GM18498 (cell line): ENCODE data around the gene C1orf21.

ENCODE experiments used
- ATAC-seq: cut with Tn5 transposase; IDR thresholded peaks from one replicate; pipeline ENCODE4 v1.9.1; 2021; ENCODE audit warnings: mild to moderate bottlenecking, moderate library complexity; ENCODE audit not compliant: unreplicated experiment

Gene C1orf21

DNA sequence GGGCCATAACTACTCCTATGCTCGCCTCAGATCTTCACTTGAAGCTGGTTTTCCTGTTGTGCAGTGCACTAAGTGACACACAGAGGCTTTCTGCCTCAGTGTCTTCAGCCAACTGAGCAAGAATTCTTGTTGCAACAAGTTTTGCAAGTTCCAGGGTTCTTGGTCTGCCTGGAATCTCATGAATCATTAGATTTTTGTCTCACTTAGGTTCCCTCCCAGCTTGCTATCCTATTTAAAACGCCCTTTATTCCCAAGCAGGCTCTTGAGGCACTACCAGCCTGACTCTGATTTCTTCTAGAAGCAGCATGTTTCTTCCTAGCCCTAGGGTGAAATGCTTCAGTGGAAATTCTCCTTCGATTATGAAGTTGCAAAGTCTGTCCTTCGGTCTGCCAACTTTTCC lies 158.8 kb downstream of the C1orf21 start:
- no peak for ATAC-seq

- no peak for ATAC-seq
Observed at GRCh38 chr1:184552446-184552845, 165.6 kb downstream of the C1orf21 start.

DNA sequence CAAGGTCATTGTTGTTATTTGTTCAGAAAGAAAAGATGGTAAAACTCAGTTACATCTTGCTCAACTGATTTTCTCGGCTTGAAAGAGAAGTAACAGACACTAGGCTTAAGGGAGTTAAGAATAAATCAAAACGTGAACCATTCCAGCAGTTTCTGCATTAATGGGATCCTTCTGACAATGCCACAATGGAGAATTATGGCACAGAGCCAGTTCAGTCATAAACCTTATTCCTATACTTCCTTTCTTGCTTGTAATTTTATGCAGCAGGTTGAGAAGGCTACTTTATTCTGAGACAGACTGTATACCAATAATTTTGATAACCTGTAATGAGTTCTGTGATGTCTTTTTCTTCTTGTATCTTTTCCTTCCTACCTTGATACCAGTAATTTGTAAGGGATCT lies 167.0 kb downstream of the C1orf21 start:
- no peak for ATAC-seq

DNA sequence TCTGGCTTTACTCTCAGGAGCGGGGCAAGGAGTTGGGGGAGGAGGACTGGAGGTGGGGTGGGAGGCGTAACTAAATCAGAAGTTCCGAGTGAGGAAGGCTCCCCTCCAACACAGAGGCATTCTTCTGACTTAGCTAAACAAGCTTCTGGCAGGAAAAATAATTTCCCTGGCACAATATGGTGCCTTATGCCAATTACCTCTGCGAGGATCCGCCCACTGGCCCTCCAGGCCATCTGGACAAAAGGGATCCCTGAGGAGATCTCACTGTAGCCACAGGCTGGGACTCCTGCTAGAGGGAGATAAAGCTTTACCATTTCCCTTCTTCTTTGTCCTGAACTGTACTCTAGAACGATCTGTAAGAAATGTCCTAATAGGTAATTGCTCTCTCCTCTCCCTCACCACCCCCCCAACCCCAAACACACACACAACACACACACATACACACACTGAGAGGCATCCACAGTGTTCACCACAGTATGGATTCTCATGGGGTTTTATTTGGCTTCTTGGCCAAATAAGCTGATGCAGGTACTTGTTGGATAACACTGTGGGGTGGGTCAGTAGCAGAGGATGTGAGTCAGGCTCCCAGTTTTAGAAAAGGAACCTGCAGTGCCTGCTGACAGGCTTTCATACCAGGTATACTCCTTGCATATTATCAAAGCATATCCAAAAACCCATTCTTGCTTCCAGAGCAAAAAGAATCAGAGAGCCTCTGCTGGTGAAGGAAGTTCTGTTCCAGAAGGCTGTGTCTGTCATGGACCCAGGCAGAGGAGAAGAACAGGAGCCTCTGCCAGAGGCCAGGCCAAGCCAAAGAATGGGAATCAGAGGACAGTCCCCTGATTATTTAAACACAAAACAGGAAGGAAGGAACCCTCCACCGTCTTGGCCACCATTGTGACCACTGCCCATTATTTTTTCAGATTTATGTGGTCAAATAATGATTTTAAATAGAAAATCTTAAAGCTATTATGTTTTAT lies 169.1 kb downstream of the C1orf21 start:
- no peak for ATAC-seq

- ATAC-seq = no peak
Observed at GRCh38 chr1:184556665-184557064, 169.8 kb downstream of the C1orf21 start.

DNA sequence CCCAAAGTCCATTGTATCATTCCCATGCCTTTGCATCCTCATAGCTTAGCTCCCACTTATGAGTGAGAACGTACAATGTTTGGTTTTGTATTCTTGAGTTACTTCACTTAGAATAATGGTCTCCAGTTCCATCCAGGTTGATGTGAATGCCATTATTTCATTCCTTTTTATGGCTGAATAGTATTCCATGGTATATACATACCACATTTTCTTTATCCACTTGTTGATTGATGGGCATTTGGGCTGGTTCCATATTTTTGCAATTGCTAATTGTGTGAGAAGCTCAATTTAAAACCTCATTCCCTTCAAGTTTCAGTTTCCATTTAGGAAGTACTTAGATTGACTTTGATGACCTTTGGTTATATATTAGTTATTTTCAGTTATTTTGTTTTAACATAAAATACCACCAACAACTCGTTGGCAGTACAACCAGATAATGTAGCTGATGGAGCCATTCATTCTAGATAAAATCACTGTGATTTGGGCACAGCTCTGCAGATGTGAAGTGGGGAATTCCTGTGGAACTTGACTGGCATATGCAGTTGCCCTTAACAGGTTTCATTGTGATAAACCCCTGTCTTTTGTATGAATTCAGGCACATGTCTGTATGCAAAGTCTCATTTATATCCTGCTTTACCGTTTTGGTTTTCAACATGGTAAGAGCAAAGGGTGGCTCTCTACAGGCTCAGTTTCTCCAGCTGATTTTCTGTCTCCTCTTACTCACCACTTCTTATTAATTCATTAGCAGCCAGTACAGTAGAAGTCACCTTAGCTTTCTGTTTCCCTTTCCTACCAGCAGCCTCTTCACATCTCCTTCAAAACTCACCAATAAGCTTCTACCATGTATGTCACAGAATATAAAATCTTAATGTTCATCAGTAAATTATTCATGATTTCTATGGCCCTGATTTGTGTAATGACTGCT lies 170.9 kb downstream of the C1orf21 start:
- no peak for ATAC-seq

- no peak for ATAC-seq
Observed at GRCh38 chr1:184558691-184559090, 171.9 kb downstream of the C1orf21 start.

- no peak for ATAC-seq
Observed at GRCh38 chr1:184559117-184559713, 172.4 kb downstream of the C1orf21 start.

DNA sequence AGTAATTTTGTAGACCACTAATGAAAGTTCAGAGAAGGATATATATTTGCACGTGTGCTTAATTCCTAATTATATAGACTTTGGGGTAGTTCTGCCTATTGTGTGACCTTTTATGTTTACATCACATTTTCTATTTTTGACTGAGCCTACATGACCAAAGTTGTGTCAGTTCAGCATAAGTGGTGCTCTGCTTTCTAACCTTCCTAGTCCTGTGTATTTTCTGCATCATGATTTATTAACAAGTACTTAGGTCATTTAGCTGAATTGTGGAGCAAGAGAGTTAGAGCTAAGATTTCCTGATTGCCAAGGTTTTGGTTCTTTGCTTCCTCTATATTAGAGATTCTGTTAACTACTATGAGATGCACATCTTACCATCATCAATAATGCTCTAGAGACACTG lies 176.0 kb downstream of the C1orf21 start:
- no peak for ATAC-seq

DNA sequence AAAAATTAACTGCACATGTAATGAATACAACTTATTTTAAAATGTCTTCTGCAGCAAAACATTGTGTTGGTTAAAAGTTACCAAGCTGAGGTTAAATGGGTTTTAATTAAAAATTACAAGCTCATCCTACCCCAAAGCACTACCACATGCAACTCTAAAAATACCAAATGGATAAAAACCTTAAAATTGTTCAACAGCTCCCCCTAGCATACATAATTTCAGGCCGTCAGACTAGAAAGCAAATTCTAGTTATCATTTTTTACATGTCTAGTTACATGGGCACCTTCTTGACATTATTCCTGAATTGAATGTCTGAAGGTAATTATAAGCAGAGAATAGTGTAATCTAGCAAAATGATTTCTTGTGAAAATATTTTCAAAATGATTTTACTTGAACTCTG lies 176.5 kb downstream of the C1orf21 start:
- no peak for ATAC-seq

GRCh38 chr1:184567009-184567408 lies 180.2 kb downstream of the C1orf21 start:
- no peak for ATAC-seq

- ATAC-seq = no peak
Observed at GRCh38 chr1:184567637-184568036, 180.8 kb downstream of the C1orf21 start.

GRCh38 chr1:184568148-184568547 lies 181.3 kb downstream of the C1orf21 start:
- ATAC-seq = no peak

GRCh38 chr1:184569106-184569505 lies 182.3 kb downstream of the C1orf21 start:
- ATAC-seq = no peak

DNA sequence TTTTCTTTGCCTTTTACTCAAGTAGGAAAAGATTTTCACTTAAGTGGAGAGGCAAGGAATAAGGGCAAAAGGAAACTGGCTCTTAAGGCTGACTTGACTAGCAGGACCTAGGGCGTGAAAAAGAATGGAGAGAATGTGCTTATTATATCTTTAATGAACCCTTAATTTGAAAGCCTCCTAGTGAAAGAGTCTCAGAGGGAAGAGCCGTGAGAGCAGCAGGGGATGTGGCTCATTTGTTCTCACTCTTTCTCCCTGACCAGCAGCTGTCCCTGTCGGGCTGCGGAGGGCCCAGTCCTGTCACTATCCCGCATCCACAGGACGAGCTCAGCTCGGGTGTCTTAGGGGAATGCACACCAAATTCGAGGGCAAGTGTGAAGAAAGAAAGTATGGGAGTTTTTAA lies 187.8 kb downstream of the C1orf21 start:
- no peak for ATAC-seq

- no peak for ATAC-seq
Observed at GRCh38 chr1:184576822-184577221, 190.0 kb downstream of the C1orf21 start.

- no peak for ATAC-seq
Observed at GRCh38 chr1:184577319-184577718, 190.5 kb downstream of the C1orf21 start.

DNA sequence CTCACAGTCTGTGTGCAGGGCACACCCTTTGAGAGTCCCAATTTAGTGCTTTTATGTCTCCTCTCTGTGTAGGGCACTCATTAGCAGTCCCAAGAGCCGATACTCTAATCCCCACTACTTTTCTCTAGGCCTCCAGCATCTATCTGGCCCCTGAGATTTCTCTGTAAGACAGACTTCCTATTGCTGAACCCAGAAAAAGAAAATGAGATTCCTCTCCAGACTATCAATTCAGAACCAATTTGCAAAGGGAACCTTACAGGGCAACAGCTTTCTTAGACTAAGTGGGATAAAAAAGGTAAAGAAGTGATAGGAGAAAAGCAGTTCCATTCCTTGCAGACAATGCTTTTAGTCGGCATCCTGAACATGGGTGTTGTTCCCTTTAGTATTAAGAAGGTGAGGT lies 195.6 kb downstream of the C1orf21 start:
- no peak for ATAC-seq

DNA sequence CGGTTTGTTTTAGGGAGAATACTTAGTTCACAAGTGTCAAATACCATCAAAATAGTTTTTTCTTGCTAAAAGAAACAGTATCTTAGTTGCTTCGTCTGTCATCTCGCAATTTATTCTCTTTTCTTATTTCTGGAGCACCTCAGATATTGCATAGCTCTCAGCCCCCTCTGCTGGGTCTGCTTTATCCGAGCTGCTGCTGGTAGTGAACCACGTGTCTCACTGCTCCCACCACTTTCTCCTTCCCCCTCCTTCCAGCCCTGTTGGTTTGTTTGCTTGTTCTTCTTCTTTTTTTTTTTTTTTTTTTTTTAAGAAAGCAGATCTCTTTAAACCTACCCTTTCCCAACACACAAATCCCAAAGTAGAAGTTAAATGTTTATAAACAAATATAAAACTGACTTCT lies 197.0 kb downstream of the C1orf21 start:
- no peak for ATAC-seq

GRCh38 chr1:184588701-184589100 lies 201.9 kb downstream of the C1orf21 start:
- ATAC-seq = no peak

DNA sequence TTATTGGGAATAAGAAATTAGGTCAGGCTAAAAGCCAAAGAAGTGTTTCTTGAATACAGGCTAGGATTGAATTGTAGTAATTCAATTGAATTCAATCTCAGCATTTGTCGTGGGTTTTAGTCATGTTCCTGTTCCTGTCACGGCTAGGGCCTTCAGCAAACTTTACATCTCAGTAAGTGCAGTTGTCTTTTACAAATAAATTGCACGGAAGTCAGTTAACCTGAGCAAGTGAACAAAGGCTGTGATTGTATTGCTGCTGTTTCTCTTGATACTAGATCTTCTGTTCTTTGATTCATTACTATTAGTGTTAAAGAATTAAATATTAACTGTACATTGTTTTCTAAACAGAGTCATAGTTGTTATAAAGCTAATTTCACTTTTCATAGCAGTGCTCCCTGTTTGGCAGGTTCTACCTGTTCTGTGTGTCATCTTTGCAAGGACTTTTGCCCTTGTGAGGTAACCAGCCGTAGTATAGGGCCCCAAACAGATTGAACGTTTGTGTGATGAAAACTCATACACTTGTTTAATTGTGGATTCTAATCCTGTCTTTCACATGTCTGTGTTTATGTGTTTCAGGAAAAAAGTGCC lies 203.4 kb downstream of the C1orf21 start:
- ATAC-seq = no peak
